ENCODE results near the gene FOXP1. TPM values are rescaled to one million over a fixed set of nuclear protein-coding genes. Genes with fewer than 3 reads are reported as not detected.

FOXP1 gene
- total RNA-seq, 1 experiment from 2014 or later: 75.3 TPM

- no peak overlapping the region for H2BK12ac ChIP-seq (ENCODE audit: insufficient read length, low read depth, low read length)
- H3K27me3 Mint-ChIP-seq (ENCODE audit: low read depth): no peaks in the 10 kb centered on the region
- no peak overlapping the region for H3K27ac ChIP-seq (ENCODE audit: insufficient read length, low read depth, low read length)
- no peak for DNase-seq
- no peak overlapping the region for H3K56ac ChIP-seq (ENCODE audit: insufficient read length, low read depth, low read length)
- WGBS (ENCODE audit: extremely low coverage, insufficient read length, low lambda C conversion rate): no CpG with 5 or more reads among the region's 8 CpGs
- H3K79me1 ChIP-seq (ENCODE audit: insufficient read depth, low read depth, low read length, poor library complexity, severe bottlenecking): no peaks in the 10 kb centered on the region
- no peak overlapping the region for H3K4me3 Mint-ChIP-seq
- H2AK5ac ChIP-seq (ENCODE audit: insufficient read length, low read length): no peak overlapping the region
- no peaks in the 10 kb centered on the region for H3K27me3 ChIP-seq (ENCODE audit: insufficient read depth, low read length)
- no peak overlapping the region for H3T11ph ChIP-seq (ENCODE audit: low read length)
- H3K23me2 ChIP-seq (ENCODE audit: insufficient read length, low read depth, low read length, poor library complexity, severe bottlenecking): no peaks in the 10 kb centered on the region
- no peak overlapping the region for H3K18ac ChIP-seq (ENCODE audit: insufficient read length, low read depth, low read length)
- no peak overlapping the region for H3K9ac ChIP-seq (ENCODE audit: extremely low read depth, insufficient read length, low read length)
- no peaks in the 10 kb centered on the region for H4K20me1 ChIP-seq (ENCODE audit: control insufficient read depth, insufficient read depth, insufficient read length)
- no peaks in the 10 kb centered on the region for H3K9me3 Mint-ChIP-seq
- H3K4me1 Mint-ChIP-seq: peaks cover 7 to 16% of the 10 kb centered on the region in 2 experiments
- H2BK5ac ChIP-seq (ENCODE audit: insufficient read length, low read length): no peak overlapping the region
- no peak overlapping the region for H2BK20ac ChIP-seq (ENCODE audit: low read depth, low read length, poor library complexity, severe bottlenecking)
- no peak overlapping the region for H3K23ac ChIP-seq (ENCODE audit: insufficient read length, low read depth, low read length)
- H4K5ac ChIP-seq (ENCODE audit: insufficient read length, low read depth, low read length): no peak overlapping the region
- H4K8ac ChIP-seq (replicated peaks; ENCODE audit: insufficient read length, low read depth, low read length): no peak overlapping the region
- no peak overlapping the region for H4K91ac ChIP-seq (ENCODE audit: insufficient read length, low read depth, low read length)
- no peaks in the 10 kb centered on the region; a peak in 1 of 7 replicates for H3K36me3 Mint-ChIP-seq (ENCODE audit: insufficient read depth in 1 of 3, low read depth in 3 of 3)
- H2AFZ ChIP-seq (ENCODE audit: low read length): no peak overlapping the region
- H3K14ac ChIP-seq (ENCODE audit: insufficient read depth, low read length): no peak overlapping the region
- no peak overlapping the region for H3K4ac ChIP-seq (ENCODE audit: low read depth, low read length)
- H3K9me3 ChIP-seq (ENCODE audit: control insufficient read depth, low read depth, low read length): no peaks in the 10 kb centered on the region
- H3K4me1 ChIP-seq (ENCODE audit: insufficient read depth, low read length): peaks cover under 1% of the 10 kb centered on the region; the same call in 1 of the 2 replicates
- no peak overlapping the region for H3K4me2 ChIP-seq (ENCODE audit: insufficient read depth, insufficient read length, low read length)
- H3K79me2 ChIP-seq (ENCODE audit: insufficient read depth, low read length): no peaks in the 10 kb centered on the region
- no peak overlapping the region for H2BK15ac ChIP-seq (ENCODE audit: low read depth, low read length)
- no peak for TF ChIP-seq CTCF (conservative IDR thresholded peaks at IDR 0.05)
- H2BK120ac ChIP-seq (ENCODE audit: low read depth, low read length, poor library complexity, severe bottlenecking): no peak overlapping the region
- H3K27ac Mint-ChIP-seq: peak overlapping the region in 1 of 3 experiments; percentile 62; a peak in 2 of 7 replicates
Measured at GRCh38 chr3:71366988-71367604, 216.4 kb downstream of the FOXP1 start.

Measured in H9 (cell line).